Stimulated activated CD4-positive, alpha-beta T cell treated with anti-CD3 and anti-CD28 coated beads, Interleukin-12 subunit alpha, Interleukin-12 subunit beta, amount 100 ng/mL, for 24 hours (primary cell): Measurements from ENCODE around the gene FHOD3.

Source experiments
- DNase-seq, 2 experiments: peaks; one replicate each; pipeline ENCODE4 v3.0.0-alpha.2; 2020; ENCODE audit warnings: low read depth in 2 of 2

FHOD3 gene

GRCh38 chr18:36296650-36297416 lies 680 bp upstream of the FHOD3 start:
- no peak for DNase-seq

- DNase-seq, result no peak
These were observed 721 bp downstream of the FHOD3 start for GRCh38 chr18:36298126-36298741.

- no peak for DNase-seq
These were observed 1.5 kb downstream of the FHOD3 start for GRCh38 chr18:36299015-36299414.

GRCh38 chr18:36300211-36300610 lies 2.7 kb downstream of the FHOD3 start:
- DNase-seq, result no peak

GRCh38 chr18:36301884-36302283 lies 4.4 kb downstream of the FHOD3 start:
- DNase-seq, result no peak

GRCh38 chr18:36302676-36303075 lies 5.2 kb downstream of the FHOD3 start:
- DNase-seq, result no peak

GRCh38 chr18:36303211-36303844 lies 5.8 kb downstream of the FHOD3 start:
- no peak for DNase-seq

GRCh38 chr18:36304723-36305122 lies 7.2 kb downstream of the FHOD3 start:
- DNase-seq, result no peak

- DNase-seq, result no peak
These were observed 7.9 kb downstream of the FHOD3 start for GRCh38 chr18:36305375-36305774.

- no peak for DNase-seq
These were observed 10.0 kb downstream of the FHOD3 start for GRCh38 chr18:36307513-36307912.

- DNase-seq, result no peak
These were observed 11.4 kb downstream of the FHOD3 start for GRCh38 chr18:36308711-36309435.

GRCh38 chr18:36309436-36310391 lies 12.2 kb downstream of the FHOD3 start:
- no peak for DNase-seq

- DNase-seq, result no peak
These were observed 13.6 kb downstream of the FHOD3 start for GRCh38 chr18:36311026-36311570.

- DNase-seq, result no peak
These were observed 15.4 kb downstream of the FHOD3 start for GRCh38 chr18:36312806-36313395.

- DNase-seq, result no peak
These were observed 16.6 kb downstream of the FHOD3 start for GRCh38 chr18:36314098-36314497.

GRCh38 chr18:36314754-36315153 lies 17.2 kb downstream of the FHOD3 start:
- no peak for DNase-seq

GRCh38 chr18:36315736-36316135 lies 18.2 kb downstream of the FHOD3 start:
- DNase-seq, result no peak

- DNase-seq, result no peak
These were observed 18.7 kb downstream of the FHOD3 start for GRCh38 chr18:36316246-36316645.

- no peak for DNase-seq
These were observed 24.3 kb downstream of the FHOD3 start for GRCh38 chr18:36321658-36322407.

GRCh38 chr18:36322408-36322728 lies 24.9 kb downstream of the FHOD3 start:
- no peak for DNase-seq
